T-helper 2 cell treated with Interferon-gamma antibody and Interleukin-4, amounts not matched to agents 5 μg/mL and 100 μg/mL, for 36 hours (primary cell): Measurements from ENCODE around the gene WDR55.
"Not testable (repeated sequence)": the region's sequence is repeated elsewhere in the genome, so short reads cannot be mapped to it uniquely, and the experiment has no call there.

Experiments
- DNase-seq: peaks from one replicate; pipeline ENCODE4 v3.0.0; 2021; ENCODE audit warnings: low spot score
- H3K27ac Mint-ChIP-seq: one replicate; pipeline ENCODE4 v1.8.0; 2021; ENCODE audit warnings: mild to moderate bottlenecking, mixed read lengths
- H3K27me3 Mint-ChIP-seq: one replicate; pipeline ENCODE4 v1.8.0; 2021; ENCODE audit warnings: low read depth, mixed read lengths
- H3K36me3 Mint-ChIP-seq: one replicate; pipeline ENCODE4 v1.8.0; 2021; ENCODE audit warnings: low read depth, mixed read lengths
- H3K4me1 Mint-ChIP-seq: one replicate; pipeline ENCODE4 v1.8.0; 2021; ENCODE audit warnings: low read depth, mixed read lengths
- H3K4me3 Mint-ChIP-seq: one replicate; pipeline ENCODE4 v1.8.0; 2022; ENCODE audit warnings: mild to moderate bottlenecking, moderate library complexity, mixed read lengths
- H3K9me3 Mint-ChIP-seq: one replicate; pipeline ENCODE4 v1.8.0; 2021; ENCODE audit warnings: mixed read lengths

Gene WDR55

GRCh38 chr5:140710899-140711552 is 46.3 kb downstream of the WDR55 start:
- H3K4me3 Mint-ChIP-seq, result peak overlapping the region; percentile 98
- peaks cover 20% of the 10 kb centered on the region for H3K4me1 Mint-ChIP-seq
- H3K27me3 Mint-ChIP-seq, result peaks cover 7% of the 10 kb centered on the region
- DNase-seq, result peak; percentile 90
- H3K9me3 Mint-ChIP-seq, result no peaks in the 10 kb centered on the region
- peaks cover 7% of the 10 kb centered on the region for H3K36me3 Mint-ChIP-seq
- peak overlapping the region; percentile 98 for H3K27ac Mint-ChIP-seq

- H3K9me3 Mint-ChIP-seq, result no peaks in the 10 kb centered on the region
- peak overlapping the region; percentile 64 for H3K27ac Mint-ChIP-seq
- peaks cover 2% of the 10 kb centered on the region for H3K36me3 Mint-ChIP-seq
- peaks cover 20% of the 10 kb centered on the region for H3K4me1 Mint-ChIP-seq
- no peak for DNase-seq
- peaks cover 7% of the 10 kb centered on the region for H3K27me3 Mint-ChIP-seq
- peak overlapping the region; percentile 98 for H3K4me3 Mint-ChIP-seq
Observed at GRCh38 chr5:140711794-140712193, 47.1 kb downstream of the WDR55 start.

- no peak overlapping the region for H3K4me3 Mint-ChIP-seq
- DNase-seq, result no peak
- peaks cover 22% of the 10 kb centered on the region for H3K4me1 Mint-ChIP-seq
- H3K9me3 Mint-ChIP-seq, result no peaks in the 10 kb centered on the region
- no peak overlapping the region for H3K27ac Mint-ChIP-seq
- H3K36me3 Mint-ChIP-seq, result peaks cover 2% of the 10 kb centered on the region
- H3K27me3 Mint-ChIP-seq, result peaks cover 7% of the 10 kb centered on the region
Observed at GRCh38 chr5:140713562-140714094, 48.9 kb downstream of the WDR55 start.

GRCh38 chr5:140716238-140716637 is 51.5 kb downstream of the WDR55 start:
- not testable (repeated sequence) for H3K36me3 Mint-ChIP-seq, H3K27ac Mint-ChIP-seq, H3K9me3 Mint-ChIP-seq, H3K27me3 Mint-ChIP-seq, DNase-seq, H3K4me3 Mint-ChIP-seq
- peaks cover 13% of the 10 kb centered on the region for H3K4me1 Mint-ChIP-seq

GRCh38 chr5:140718266-140718592 is 53.5 kb downstream of the WDR55 start:
- H3K27me3 Mint-ChIP-seq, result peaks cover 8% of the 10 kb centered on the region
- H3K36me3 Mint-ChIP-seq, result no peaks in the 10 kb centered on the region
- no peaks in the 10 kb centered on the region for H3K9me3 Mint-ChIP-seq
- no peak for DNase-seq
- peak overlapping the region; percentile 42 for H3K27ac Mint-ChIP-seq
- peak overlapping the region; percentile 34 for H3K4me3 Mint-ChIP-seq
- peaks cover 4% of the 10 kb centered on the region for H3K4me1 Mint-ChIP-seq

GRCh38 chr5:140720738-140721137 is 56.0 kb downstream of the WDR55 start:
- not testable (repeated sequence) for DNase-seq, H3K27ac Mint-ChIP-seq, H3K9me3 Mint-ChIP-seq, H3K4me3 Mint-ChIP-seq, H3K4me1 Mint-ChIP-seq, H3K36me3 Mint-ChIP-seq
- H3K27me3 Mint-ChIP-seq, result peaks cover 15% of the 10 kb centered on the region

GRCh38 chr5:140721395-140721794 is 56.7 kb downstream of the WDR55 start:
- not testable (repeated sequence) for H3K36me3 Mint-ChIP-seq, H3K4me3 Mint-ChIP-seq, H3K9me3 Mint-ChIP-seq, H3K27ac Mint-ChIP-seq, DNase-seq
- peaks cover 14% of the 10 kb centered on the region for H3K4me1 Mint-ChIP-seq
- peaks cover 15% of the 10 kb centered on the region for H3K27me3 Mint-ChIP-seq
